Thoracic aorta (tissue), 2 donors: Measurements from ENCODE around the gene RFXAP. TPM values are rescaled to one million over a fixed set of nuclear protein-coding genes. Genes with fewer than 3 reads are reported as not detected.

Source experiments
- ATAC-seq: fragments of 150-250 bp; one replicate; pipeline ENCODE4 v1.8.0; 2017; ENCODE audit warnings: low read depth; ENCODE audit not compliant: insufficient number of reproducible peaks, low FRiP score
- DNase-seq: peaks from one replicate; pipeline ENCODE4 v3.0.0-alpha.2; 2020; ENCODE audit warnings: low spot score
- H3K27ac ChIP-seq, 2 donors: fragments of 200-600 bp; sonication (generic); 1 replicate in 1 of 2; 2 replicates in 1 of 2; pipeline ENCODE4 v1.5.1; 2016; ENCODE audit warnings: mild to moderate bottlenecking in 2 of 2, moderate library complexity in 2 of 2
- H3K27me3 ChIP-seq: fragments of 200-600 bp; sonication (generic); replicated peaks from 2 replicates; pipeline ENCODE4 v1.6.0; 2016; ENCODE audit warnings: mild to moderate bottlenecking; ENCODE audit not compliant: insufficient read depth
- H3K36me3 ChIP-seq: fragments of 200-600 bp; sonication (generic); one replicate; pipeline ENCODE4 v1.5.1; 2016
- H3K4me1 ChIP-seq, 2 donors: fragments of 200-600 bp; sonication (generic); 1 replicate in 1 of 2; 2 replicates in 1 of 2; pipeline versions ENCODE4 v1.5.1 to v1.6.0; 2016; ENCODE audit warnings: low read depth in 2 of 2, mild to moderate bottlenecking in 1 of 2; ENCODE audit not compliant: control insufficient read depth in 1 of 2
- H3K4me3 ChIP-seq: fragments of 200-600 bp; sonication (generic); 2 replicates; pipeline ENCODE4 v1.5.1; 2016; ENCODE audit warnings: mild to moderate bottlenecking
- H3K9me3 ChIP-seq: fragments of 200-600 bp; sonication (generic); 2 replicates; pipeline ENCODE4 v1.5.1; 2016
- total RNA-seq, 2 donors: library from RNA; depleted of rRNA; stranded (reverse); fragments of >200 nt; gene quantifications; one replicate each; pipeline versions ENCODE4 v1.1.0 to v1.2.3, GENCODE V29; 2016
- TF ChIP-seq, protein P1 (sequence below): fragments of 200-600 bp; sonication (generic); IDR thresholded peaks from one replicate; pipeline ENCODE4 v1.5.1; 2019; ENCODE audit warnings: antibody characterized with exemption

The RFXAP gene
- total RNA-seq, 2 donors from 2014 or later: 2.2 to 6.3 TPM

DNA sequence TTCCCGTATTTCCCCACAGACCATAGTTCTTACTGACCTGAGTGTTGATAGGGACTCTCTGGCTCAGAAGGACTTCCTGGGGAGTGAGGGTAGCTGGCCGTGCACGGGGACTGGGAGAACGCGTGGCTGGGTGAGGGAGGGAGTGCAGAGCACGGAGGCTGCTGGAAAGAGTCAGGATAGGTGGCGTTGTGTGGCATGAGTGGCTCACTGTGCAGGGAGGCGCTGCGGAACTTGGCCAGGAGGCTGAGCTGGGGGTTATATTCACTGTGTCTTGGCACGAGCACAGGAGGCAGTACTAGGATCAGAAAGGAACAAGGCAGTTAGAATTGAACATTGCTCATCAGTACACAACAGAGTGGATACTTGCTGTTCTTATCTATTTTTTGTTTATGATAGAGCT, 53.6 kb downstream of the RFXAP start:
- Histone ChIP-seq H3K9me3 (no peaks in the 10 kb centered on the region), H3K36me3 (peaks cover 22% of the 10 kb centered on the region), H3K4me1 (no peaks in the 10 kb centered on the region), H3K4me3 (no peak overlapping the region), H3K27me3 (no peaks in the 10 kb centered on the region), H3K27ac (no peak overlapping the region)
- ATAC-seq: no peak
- TF ChIP-seq, protein P1, sequence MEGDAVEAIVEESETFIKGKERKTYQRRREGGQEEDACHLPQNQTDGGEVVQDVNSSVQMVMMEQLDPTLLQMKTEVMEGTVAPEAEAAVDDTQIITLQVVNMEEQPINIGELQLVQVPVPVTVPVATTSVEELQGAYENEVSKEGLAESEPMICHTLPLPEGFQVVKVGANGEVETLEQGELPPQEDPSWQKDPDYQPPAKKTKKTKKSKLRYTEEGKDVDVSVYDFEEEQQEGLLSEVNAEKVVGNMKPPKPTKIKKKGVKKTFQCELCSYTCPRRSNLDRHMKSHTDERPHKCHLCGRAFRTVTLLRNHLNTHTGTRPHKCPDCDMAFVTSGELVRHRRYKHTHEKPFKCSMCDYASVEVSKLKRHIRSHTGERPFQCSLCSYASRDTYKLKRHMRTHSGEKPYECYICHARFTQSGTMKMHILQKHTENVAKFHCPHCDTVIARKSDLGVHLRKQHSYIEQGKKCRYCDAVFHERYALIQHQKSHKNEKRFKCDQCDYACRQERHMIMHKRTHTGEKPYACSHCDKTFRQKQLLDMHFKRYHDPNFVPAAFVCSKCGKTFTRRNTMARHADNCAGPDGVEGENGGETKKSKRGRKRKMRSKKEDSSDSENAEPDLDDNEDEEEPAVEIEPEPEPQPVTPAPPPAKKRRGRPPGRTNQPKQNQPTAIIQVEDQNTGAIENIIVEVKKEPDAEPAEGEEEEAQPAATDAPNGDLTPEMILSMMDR: no peak
- DNase-seq: no peak

DNA sequence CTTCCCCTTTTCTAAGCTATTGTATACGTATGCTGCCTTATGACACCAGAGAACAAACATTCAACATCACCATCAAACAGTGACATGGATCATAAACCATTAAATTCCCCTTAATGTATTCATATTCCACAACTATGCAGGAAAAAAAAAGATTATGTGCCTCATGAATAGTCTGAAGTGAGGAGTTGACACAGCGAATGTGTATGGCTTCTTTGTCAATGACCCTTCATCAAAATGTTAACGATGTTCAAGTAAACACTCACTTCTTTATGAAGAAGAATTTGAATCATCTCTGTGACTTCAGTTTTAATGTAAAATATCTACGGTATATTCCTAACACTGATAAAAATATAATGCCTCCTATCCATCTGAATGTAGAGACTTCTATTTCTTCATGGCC, 56.4 kb downstream of the RFXAP start:
- Histone ChIP-seq H3K36me3 (peaks cover 36% of the 10 kb centered on the region), H3K27ac (no peak overlapping the region), H3K4me1 (no peaks in the 10 kb centered on the region), H3K4me3 (no peak overlapping the region), H3K27me3 (no peaks in the 10 kb centered on the region), H3K9me3 (no peaks in the 10 kb centered on the region)
- TF ChIP-seq, protein P1: no peak
- no peak for DNase-seq
- no peak for ATAC-seq

DNA sequence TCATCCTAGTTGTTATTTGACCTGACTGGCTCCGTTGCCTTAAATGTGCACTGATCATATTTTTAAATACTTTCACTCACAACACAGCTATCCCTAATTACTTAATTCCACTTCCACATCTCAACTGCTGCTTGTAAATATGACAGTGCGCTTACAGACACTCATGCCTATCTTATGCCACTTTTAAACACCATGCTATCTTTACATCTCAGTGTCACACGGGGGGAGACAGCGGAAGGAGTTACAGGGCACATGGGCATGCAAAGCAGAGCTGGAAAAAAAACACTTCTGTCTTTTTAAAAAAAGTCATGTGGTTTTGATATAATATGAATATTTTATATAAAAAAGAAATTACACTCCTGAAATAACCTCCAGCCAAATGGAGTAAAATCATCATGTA, 56.9 kb downstream of the RFXAP start:
- TF ChIP-seq, protein P1: no peak
- DNase-seq (no peak), ATAC-seq (no peak)
- no peaks in the 10 kb centered on the region for H3K9me3 ChIP-seq
- no peak overlapping the region for H3K27ac ChIP-seq
- H3K4me1 ChIP-seq: peaks cover 0 to 1% of the 10 kb centered on the region in 2 donors
- no peak overlapping the region for H3K4me3 ChIP-seq
- H3K27me3 ChIP-seq: no peaks in the 10 kb centered on the region
- peaks cover 33% of the 10 kb centered on the region for H3K36me3 ChIP-seq

Other genes starting within 250 kb of the RFXAP start
- gene SERTM1, start 145.2 kb upstream of the RFXAP start, total RNA-seq: not detected
- gene SMAD9, start 101.0 kb downstream of the RFXAP start, total RNA-seq: 10 to 100 TPM; 34.9 to 36.6 TPM
- 10 to 100 TPM; 13.5 to 19.9 TPM for gene ALG5, start 180.1 kb downstream of the RFXAP start, total RNA-seq
- 10 to 100 TPM; 21.9 to 25.0 TPM for gene EXOSC8, start 181.6 kb downstream of the RFXAP start, total RNA-seq
- 10 to 100 TPM; 44.5 to 60.1 TPM for gene SUPT20H, start 240.5 kb downstream of the RFXAP start, total RNA-seq